Prostate gland (tissue), 2 donors: ENCODE data around the gene TMEM219. TPM values are rescaled to one million over a fixed set of nuclear protein-coding genes. Genes with fewer than 3 reads are reported as not detected.

Source experiments
- DNase-seq: peaks from one replicate; pipeline ENCODE4 v3.0.0-alpha.2; 2019; ENCODE audit warnings: low spot score
- H3K27ac ChIP-seq, 2 donors: fragments of 200-600 bp; sonication (generic); 2 replicates each; pipeline ENCODE4 v1.5.1; 2017 to 2019
- H3K27me3 ChIP-seq: fragments of 200-600 bp; sonication (generic); replicated peaks from 2 replicates; pipeline ENCODE4 v1.5.1; 2019; ENCODE audit not compliant: insufficient read depth
- H3K36me3 ChIP-seq, 2 donors: fragments of 200-600 bp; sonication (generic); 1 replicate in 1 of 2; 2 replicates in 1 of 2; pipeline versions ENCODE4 v1.5.1 to v1.8.1; 2017 to 2019
- H3K4me1 ChIP-seq: fragments of 200-600 bp; sonication (generic); replicated peaks from 2 replicates; pipeline ENCODE4 v1.5.1; 2019
- H3K4me3 ChIP-seq, 2 donors: fragments of 200-600 bp; sonication (generic); 2 replicates each; pipeline ENCODE4 v1.5.1; 2017 to 2019
- H3K9me3 ChIP-seq: fragments of 200-600 bp; sonication (generic); 2 replicates; pipeline ENCODE4 v1.5.1; 2017
- POLR2A ChIP-seq: fragments of 450-650 bp; IDR thresholded peaks from one replicate; pipeline ENCODE4 v1.6.1; 2016; ENCODE audit warnings: antibody characterized with exemption, mild to moderate bottlenecking
- POLR2AphosphoS5 ChIP-seq: sonication (generic); formaldehyde crosslinking; IDR thresholded peaks from one replicate; pipeline ENCODE4 v1.6.1; 2017; ENCODE audit warnings: antibody characterized with exemption
- WGBS: methylation state at CpG from one replicate; pipeline ENCODE4 v1.1.5; 2018; 5-methylcytosine and 5-hydroxymethylcytosine counted together
- intact Hi-C: fragments of 100-400 bp; cut with DNase I; formaldehyde crosslinking; loops from one replicate; pipeline ENCODE4 v1.14.2; 2022
- total RNA-seq, 2 donors: library from RNA; depleted of rRNA; stranded (reverse); fragments of >200 nt; gene quantifications; one replicate each; pipeline ENCODE4 v1.1.0, GENCODE V29; 2016
- TF ChIP-seq, protein P1 (sequence below), 4 experiments: fragments of 200-600 bp in 2 of 4; fragments of 450-650 bp in 2 of 4; sonication (generic) in 2 of 4; IDR thresholded peaks; 1 replicate in 3 of 4; 2 replicates in 1 of 4; pipeline ENCODE4 v1.5.1; 2016 to 2019; ENCODE audit warnings: antibody characterized with exemption in 4 of 4, mild to moderate bottlenecking in 2 of 4, moderate library complexity in 2 of 4

Gene TMEM219
- total RNA-seq, 2 donors from 2014 or later: 188 to 218 TPM

DNA sequence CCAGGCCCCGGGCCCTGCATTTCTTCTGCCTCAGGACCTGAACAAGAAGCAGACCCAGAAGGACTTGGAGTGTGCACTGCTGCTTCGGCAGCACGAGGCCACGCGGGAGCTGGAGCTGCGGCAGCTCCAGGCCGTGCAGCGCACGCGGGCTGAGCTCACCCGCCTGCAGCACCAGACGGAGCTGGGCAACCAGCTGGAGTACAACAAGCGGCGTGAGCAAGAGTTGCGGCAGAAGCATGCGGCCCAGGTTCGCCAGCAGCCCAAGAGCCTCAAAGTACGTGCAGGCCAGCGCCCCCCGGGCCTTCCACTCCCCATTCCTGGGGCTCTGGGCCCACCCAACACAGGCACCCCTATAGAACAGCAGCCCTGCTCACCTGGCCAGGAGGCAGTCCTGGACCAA is 24.4 kb downstream of the TMEM219 start:
- Histone ChIP-seq H3K27me3 (no peaks in the 10 kb centered on the region), H3K27ac (no peak overlapping the region), H3K9me3 (no peaks in the 10 kb centered on the region), H3K36me3 (peaks cover 43 to 53% of the 10 kb centered on the region in 2 donors), H3K4me3 (no peak overlapping the region), H3K4me1 (no peaks in the 10 kb centered on the region)
- WGBS: 91% methylated on average over 20 of the region's 20 CpGs
- TF ChIP-seq POLR2A: no peak
- TF ChIP-seq, protein P1, sequence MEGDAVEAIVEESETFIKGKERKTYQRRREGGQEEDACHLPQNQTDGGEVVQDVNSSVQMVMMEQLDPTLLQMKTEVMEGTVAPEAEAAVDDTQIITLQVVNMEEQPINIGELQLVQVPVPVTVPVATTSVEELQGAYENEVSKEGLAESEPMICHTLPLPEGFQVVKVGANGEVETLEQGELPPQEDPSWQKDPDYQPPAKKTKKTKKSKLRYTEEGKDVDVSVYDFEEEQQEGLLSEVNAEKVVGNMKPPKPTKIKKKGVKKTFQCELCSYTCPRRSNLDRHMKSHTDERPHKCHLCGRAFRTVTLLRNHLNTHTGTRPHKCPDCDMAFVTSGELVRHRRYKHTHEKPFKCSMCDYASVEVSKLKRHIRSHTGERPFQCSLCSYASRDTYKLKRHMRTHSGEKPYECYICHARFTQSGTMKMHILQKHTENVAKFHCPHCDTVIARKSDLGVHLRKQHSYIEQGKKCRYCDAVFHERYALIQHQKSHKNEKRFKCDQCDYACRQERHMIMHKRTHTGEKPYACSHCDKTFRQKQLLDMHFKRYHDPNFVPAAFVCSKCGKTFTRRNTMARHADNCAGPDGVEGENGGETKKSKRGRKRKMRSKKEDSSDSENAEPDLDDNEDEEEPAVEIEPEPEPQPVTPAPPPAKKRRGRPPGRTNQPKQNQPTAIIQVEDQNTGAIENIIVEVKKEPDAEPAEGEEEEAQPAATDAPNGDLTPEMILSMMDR (IDR thresholded peaks at IDR 0.05): no peak
- TF ChIP-seq POLR2AphosphoS5: no peak
- no peak for DNase-seq
- intact Hi-C loops: no loop called here

DNA sequence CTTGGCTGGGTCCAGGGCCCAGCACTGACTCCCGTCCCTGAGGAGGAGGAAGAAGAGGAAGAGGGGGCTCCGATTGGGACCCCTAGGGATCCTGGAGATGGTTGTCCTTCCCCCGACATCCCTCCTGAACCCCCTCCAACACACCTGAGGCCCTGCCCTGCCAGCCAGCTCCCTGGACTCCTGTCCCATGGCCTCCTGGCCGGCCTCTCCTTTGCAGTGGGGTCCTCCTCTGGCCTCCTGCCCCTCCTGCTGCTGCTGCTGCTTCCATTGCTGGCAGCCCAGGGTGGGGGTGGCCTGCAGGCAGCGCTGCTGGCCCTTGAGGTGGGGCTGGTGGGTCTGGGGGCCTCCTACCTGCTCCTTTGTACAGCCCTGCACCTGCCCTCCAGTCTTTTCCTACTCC is 25.1 kb downstream of the TMEM219 start:
- Histone ChIP-seq H3K9me3 (no peaks in the 10 kb centered on the region), H3K27me3 (no peaks in the 10 kb centered on the region), H3K36me3 (peaks cover 43 to 53% of the 10 kb centered on the region in 2 donors), H3K4me3 (no peak overlapping the region), H3K4me1 (no peaks in the 10 kb centered on the region), H3K27ac (no peak overlapping the region)
- TF ChIP-seq, protein P1 (IDR thresholded peaks at IDR 0.05): no peak
- no peak for TF ChIP-seq POLR2AphosphoS5
- no peak for TF ChIP-seq POLR2A
- intact Hi-C loops: no loop called here
- 93% methylated on average over 4 of the region's 5 CpGs for WGBS
- no peak for DNase-seq

DNA sequence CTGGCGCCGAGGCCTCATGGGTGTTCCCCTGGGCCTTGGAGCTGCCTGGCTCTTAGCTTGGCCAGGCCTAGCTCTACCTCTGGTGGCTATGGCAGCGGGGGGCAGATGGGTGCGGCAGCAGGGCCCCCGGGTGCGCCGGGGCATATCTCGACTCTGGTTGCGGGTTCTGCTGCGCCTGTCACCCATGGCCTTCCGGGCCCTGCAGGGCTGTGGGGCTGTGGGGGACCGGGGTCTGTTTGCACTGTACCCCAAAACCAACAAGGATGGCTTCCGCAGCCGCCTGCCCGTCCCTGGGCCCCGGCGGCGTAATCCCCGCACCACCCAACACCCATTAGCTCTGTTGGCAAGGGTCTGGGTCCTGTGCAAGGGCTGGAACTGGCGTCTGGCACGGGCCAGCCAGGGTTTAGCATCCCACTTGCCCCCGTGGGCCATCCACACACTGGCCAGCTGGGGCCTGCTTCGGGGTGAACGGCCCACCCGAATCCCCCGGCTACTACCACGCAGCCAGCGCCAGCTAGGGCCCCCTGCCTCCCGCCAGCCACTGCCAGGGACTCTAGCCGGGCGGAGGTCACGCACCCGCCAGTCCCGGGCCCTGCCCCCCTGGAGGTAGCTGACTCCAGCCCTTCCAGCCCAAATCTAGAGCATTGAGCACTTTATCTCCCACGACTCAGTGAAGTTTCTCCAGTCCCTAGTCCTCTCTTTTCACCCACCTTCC is 25.6 kb downstream of the TMEM219 start:
- H3K4me1 ChIP-seq: no peaks in the 10 kb centered on the region
- no peak for DNase-seq
- WGBS: 93% methylated on average over 26 of the region's 35 CpGs
- H3K9me3 ChIP-seq: no peaks in the 10 kb centered on the region
- H3K27me3 ChIP-seq: no peaks in the 10 kb centered on the region
- peaks cover 43 to 48% of the 10 kb centered on the region in 2 donors for H3K36me3 ChIP-seq
- TF ChIP-seq, protein P1 (IDR thresholded peaks at IDR 0.05): no peak
- no peak for TF ChIP-seq POLR2A
- TF ChIP-seq POLR2AphosphoS5: no peak
- no peak overlapping the region for H3K4me3 ChIP-seq
- H3K27ac ChIP-seq: no peak overlapping the region
- intact Hi-C loops: no loop called here

DNA sequence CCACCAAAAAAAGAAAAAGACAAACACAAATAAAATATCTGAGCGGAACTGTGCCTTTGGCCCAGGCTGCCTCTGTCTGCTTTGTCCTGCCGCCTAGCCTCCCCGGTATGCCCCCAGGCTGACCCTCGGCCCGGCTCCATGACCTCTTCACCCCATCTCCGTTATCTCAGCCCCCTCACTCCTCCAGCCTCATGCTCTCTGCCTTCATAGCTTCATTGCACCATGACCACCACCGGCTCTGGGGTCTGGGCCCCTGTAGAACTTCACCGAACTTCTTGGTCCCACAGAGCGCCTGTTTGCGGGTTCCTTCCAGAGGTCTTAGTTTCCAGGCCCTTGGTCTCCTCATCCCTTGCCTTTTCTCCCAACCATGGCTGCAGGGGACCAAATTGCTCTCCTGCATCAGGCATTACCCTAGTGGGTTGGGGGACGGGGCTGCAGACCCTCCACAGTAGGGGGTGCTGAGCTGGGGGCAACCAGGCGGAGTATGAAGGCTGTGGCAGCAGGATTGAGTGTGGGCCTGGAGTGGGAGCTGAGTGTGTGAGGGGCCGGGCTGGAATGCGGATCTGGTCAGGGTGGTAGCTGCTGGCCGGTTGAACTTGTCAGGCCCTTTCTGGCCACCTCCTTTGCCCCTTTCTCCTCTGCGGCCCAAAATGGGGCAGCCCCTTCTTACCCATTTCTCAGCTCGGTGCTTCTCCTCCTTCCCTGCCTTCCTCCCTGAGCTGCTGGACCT is 26.6 kb downstream of the TMEM219 start:
- WGBS: 89% methylated on average over 17 of the region's 17 CpGs
- Histone ChIP-seq H3K4me3 (no peak overlapping the region), H3K27ac (no peak overlapping the region), H3K27me3 (no peaks in the 10 kb centered on the region), H3K36me3 (peaks cover 34 to 39% of the 10 kb centered on the region in 2 donors), H3K4me1 (no peaks in the 10 kb centered on the region), H3K9me3 (no peaks in the 10 kb centered on the region)
- no peak for TF ChIP-seq POLR2AphosphoS5
- TF ChIP-seq, protein P1 (IDR thresholded peaks at IDR 0.05): no peak
- TF ChIP-seq POLR2A: no peak
- no peak for DNase-seq
- intact Hi-C loops: no loop called here
